Left ventricle myocardium inferior (tissue), 1 donor: ENCODE data around the gene DNAAF8. TPM values are rescaled to one million over a fixed set of nuclear protein-coding genes. Genes with fewer than 3 reads are reported as not detected.

Experiments used
- DNase-seq: peaks from one replicate; pipeline ENCODE4 v3.0.0-alpha.2; 2020
- H3K27ac ChIP-seq: fragments of 200-600 bp; replicated peaks from 2 replicates; pipeline ENCODE4 v1.8.0; 2021
- H3K27me3 ChIP-seq: fragments of 200-600 bp; 2 replicates; pipeline ENCODE4 v1.8.0; 2021; ENCODE audit warnings: low read depth
- H3K36me3 ChIP-seq: fragments of 200-600 bp; 2 replicates; pipeline ENCODE4 v1.8.0; 2021
- H3K4me1 ChIP-seq: fragments of 200-600 bp; 2 replicates; pipeline ENCODE4 v1.8.0; 2021
- H3K4me3 ChIP-seq: fragments of 200-600 bp; 2 replicates; pipeline ENCODE4 v1.8.0; 2021; ENCODE audit warnings: mild to moderate bottlenecking, moderate library complexity
- H3K9me3 ChIP-seq: fragments of 200-600 bp; replicated peaks from 2 replicates; pipeline ENCODE4 v1.8.0; 2021
- CTCF ChIP-seq: fragments of 200-600 bp; IDR thresholded peaks from 2 replicates; pipeline ENCODE4 v1.8.0; 2021; ENCODE audit warnings: antibody characterized with exemption, mild to moderate bottlenecking, borderline replicate concordance
- intact Hi-C: fragments of 100-400 bp; cut with micrococcal nuclease; formaldehyde crosslinking; loops from one replicate; pipeline ENCODE4 v1.11.0; 2022
- total RNA-seq: library from RNA; stranded (reverse); fragmentation: NEBNext Ultra II Directional; extraction: Animal tissue kit (Norgen Biotek cat#: 25700); gene quantifications from one replicate; pipeline ENCODE4 v1.2.1, GENCODE V29; 2021
- donor health status: DM: no; HTN: yes; CAD: no; lungs with severe emphysema.

DNAAF8 gene
- total RNA-seq, 1 donor from 2014 or later: 0.77 TPM

- no peak for TF ChIP-seq CTCF
- no peaks in the 10 kb centered on the region for H3K27me3 ChIP-seq
- intact Hi-C loops: no loop called here
- no peak overlapping the region for H3K4me3 ChIP-seq
- H3K36me3 ChIP-seq: peaks cover 77% of the 10 kb centered on the region
- no peak for DNase-seq
- no peaks in the 10 kb centered on the region for H3K9me3 ChIP-seq
- H3K27ac ChIP-seq: no peak overlapping the region
- peaks cover 28% of the 10 kb centered on the region for H3K4me1 ChIP-seq
These were observed 27.9 kb downstream of the DNAAF8 start for GRCh38 chr16:4762205-4762604.

- H3K4me3 ChIP-seq: no peak overlapping the region
- no peak for TF ChIP-seq CTCF
- no peak overlapping the region for H3K27ac ChIP-seq
- peaks cover 41% of the 10 kb centered on the region for H3K4me1 ChIP-seq
- peaks cover 61% of the 10 kb centered on the region for H3K36me3 ChIP-seq
- DNase-seq: no peak
- H3K27me3 ChIP-seq: no peaks in the 10 kb centered on the region
- no peaks in the 10 kb centered on the region for H3K9me3 ChIP-seq
- intact Hi-C loops: no loop called here
These were observed 29.5 kb downstream of the DNAAF8 start for GRCh38 chr16:4763791-4764190.

GRCh38 chr16:4765511-4766474 is 31.5 kb downstream of the DNAAF8 start:
- no peak for DNase-seq
- peak overlapping the region; percentile 91 for H3K27ac ChIP-seq
- no peak for TF ChIP-seq CTCF
- no peaks in the 10 kb centered on the region for H3K27me3 ChIP-seq
- H3K4me3 ChIP-seq: peak overlapping the region; percentile 86
- intact Hi-C loops: no loop called here
- peaks cover 44% of the 10 kb centered on the region for H3K4me1 ChIP-seq
- peaks cover 41% of the 10 kb centered on the region for H3K36me3 ChIP-seq
- H3K9me3 ChIP-seq: no peaks in the 10 kb centered on the region

GRCh38 chr16:4766875-4767628 is 32.7 kb downstream of the DNAAF8 start, which contains the start of gene ZNF500:
ZNF500 (minus strand) TSS chr16:4767162; CDS start chr16:4765978, 1,184 bp downstream.
- H3K4me1 ChIP-seq: peaks cover 44% of the 10 kb centered on the region
- intact Hi-C loops: no loop called here

More at GRCh38 chr16:4766875-4767628, 32.7 kb downstream of the DNAAF8 start, which contains the start of gene ZNF500:
- Histone ChIP-seq H3K4me3 (peak within 1 kb of the TSS; percentile 86), H3K27ac (peak within 1 kb of the TSS; percentile 91), H3K27me3 (no peaks in the 10 kb centered on the region), H3K36me3 (peaks cover 32% of the 10 kb centered on the region), H3K9me3 (no peaks in the 10 kb centered on the region)
- TF ChIP-seq CTCF: peak; percentile 10
- peak; percentile 99 for DNase-seq
